HepG2 (cell line): ENCODE results near the gene ALK. TPM values are rescaled to one million over a fixed set of nuclear protein-coding genes. Genes with fewer than 3 reads are reported as not detected.

ENCODE experiments used
- ATAC-seq: fragments of 200-7000 bp; cut with Tn5 transposase; 3 replicates; pipeline ENCODE4 v1.9.1; 2020; ENCODE audit warnings: mild to moderate bottlenecking, moderate library complexity
- BruUV-seq: library from RNA; stranded (reverse); fragments of 400-500 nt; replicated peaks from 2 replicates; lab custom pipeline; 2021; lab: Mats Ljungman, UMichigan
- CTCF ChIA-PET: fragments of 300-600 bp; formaldehyde crosslinking; extraction: SDS; loops from one replicate; lab custom pipeline; 2021; ENCODE audit warnings: low total read pairs, inconsistent platforms, low intra/inter-chr PET ratio; lab: Yijun Ruan, JAX
- POLR2A ChIA-PET: fragments of 350-600 bp; sonication (Branson Sonifier 250); formaldehyde crosslinking; loops from one replicate; lab custom pipeline; 2020; ENCODE audit warnings: antibody characterized with exemption, inconsistent platforms; lab: Yijun Ruan, JAX
- DNase-seq: peaks from one replicate; pipeline ENCODE4 v3.0.0-alpha.2; 2015; ENCODE audit warnings: low spot score
- FAIRE-seq: peaks from 3 replicates; lab custom pipeline; 2011; peaks lifted over from hg19 to GRCh38; lab: Jason Lieb, UNC
- H2AFZ ChIP-seq: one replicate; pipeline ENCODE4 v1.6.1; 2011; ENCODE audit warnings: low read length, inconsistent platforms
- H3K27ac ChIP-seq: fragments of 300-600 bp; 3 replicates; pipeline ENCODE4 v1.8.0; 2011; ENCODE audit warnings: mixed run types, mild to moderate bottlenecking, mixed read lengths, low read length, inconsistent platforms; ENCODE audit not compliant: insufficient read depth; ENCODE audit errors: extremely low read length
- H3K27me3 ChIP-seq, 2 experiments: fragments of 200-600 bp in 1 of 2; 2 replicates in 1 of 2; 3 replicates in 1 of 2; pipeline versions ENCODE4 v1.6.0 to v1.8.0; 2011; ENCODE audit warnings: low read length in 2 of 2, mild to moderate bottlenecking in 2 of 2, moderate library complexity in 2 of 2, inconsistent platforms in 1 of 2; ENCODE audit not compliant: insufficient read depth in 2 of 2, control insufficient read depth in 1 of 2
- H3K36me3 ChIP-seq, 2 experiments: fragments of 200-600 bp in 1 of 2; replicated peaks in 1 of 2; 2 replicates in 1 of 2; 3 replicates in 1 of 2; pipeline versions ENCODE4 v1.5.1 to v1.8.0; 2011; ENCODE audit warnings: low read length in 2 of 2, inconsistent platforms in 1 of 2; ENCODE audit not compliant: insufficient read depth in 2 of 2, control insufficient read depth in 1 of 2
- H3K4me1 ChIP-seq: 2 replicates; pipeline ENCODE4 v1.5.1; 2012; ENCODE audit warnings: low read length, inconsistent platforms; ENCODE audit not compliant: insufficient read depth
- H3K4me2 ChIP-seq: 2 replicates; pipeline ENCODE4 v1.6.0; 2011; ENCODE audit warnings: low read depth, low read length, inconsistent platforms
- H3K4me3 ChIP-seq, 3 experiments: fragments of 200-600 bp in 1 of 3; sonication (generic), shearing (Covaris generic) in 1 of 3; replicated peaks in 1 of 3; 2 replicates each; pipeline ENCODE4 v1.5.1; 2011 to 2016; ENCODE audit warnings: low read length in 3 of 3, inconsistent platforms in 2 of 3, low read depth in 2 of 3, mild to moderate bottlenecking in 2 of 3, control low read depth in 1 of 3, mixed read lengths in 1 of 3; ENCODE audit not compliant: insufficient read depth in 1 of 3
- H3K79me2 ChIP-seq: one replicate; pipeline ENCODE4 v1.6.1; 2011; ENCODE audit warnings: low read length, inconsistent platforms; ENCODE audit not compliant: insufficient read depth
- H3K9ac ChIP-seq: 2 replicates; pipeline ENCODE4 v1.6.0; 2011; ENCODE audit warnings: mild to moderate bottlenecking, low read depth, low read length, inconsistent platforms; ENCODE audit not compliant: insufficient read depth
- H3K9me3 ChIP-seq: 2 replicates; pipeline ENCODE4 v1.5.1; 2012; ENCODE audit warnings: mild to moderate bottlenecking, low read length
- H4K20me1 ChIP-seq: 2 replicates; pipeline ENCODE4 v1.6.0; 2011; ENCODE audit warnings: inconsistent platforms, mild to moderate bottlenecking, low read length, moderate library complexity; ENCODE audit not compliant: insufficient read depth
- CC2D1A ChIP-seq: sonication (generic); formaldehyde crosslinking; IDR thresholded peaks from 2 replicates; pipeline ENCODE4 v1.8.1; 2023; ENCODE audit warnings: mild to moderate bottlenecking, missing genetic modification reagents
- MIER2 ChIP-seq: IDR thresholded peaks from 2 replicates; pipeline ENCODE4 v1.6.1; 2016; ENCODE audit warnings: missing biosample characterization, missing genetic modification reagents
- NR3C1 ChIP-seq: sonication (generic); formaldehyde crosslinking; IDR thresholded peaks from 2 replicates; pipeline ENCODE4 v1.4.0; 2020; ENCODE audit warnings: missing genetic modification reagents
- SMAD3 ChIP-seq: sonication (generic); formaldehyde crosslinking; IDR thresholded peaks from 2 replicates; pipeline ENCODE4 v1.4.0; 2020; ENCODE audit warnings: missing genetic modification reagents
- ZNF367 ChIP-seq: sonication (generic); formaldehyde crosslinking; IDR thresholded peaks from 2 replicates; pipeline ENCODE4 v1.4.0; 2020; ENCODE audit warnings: missing genetic modification reagents, borderline replicate concordance
- ZSCAN21 ChIP-seq: sonication (generic); formaldehyde crosslinking; IDR thresholded peaks from 2 replicates; pipeline ENCODE4 v1.8.0; 2022; ENCODE audit warnings: mild to moderate bottlenecking, missing genetic modification reagents, moderate library complexity, borderline replicate concordance
- WGBS: methylation state at CpG from one replicate; pipeline ENCODE4 v1.1.6; 2017; ENCODE audit warnings: low lambda C conversion rate; 5-methylcytosine and 5-hydroxymethylcytosine counted together
- in situ Hi-C: cut with HindIII; loops from 2 replicates; pipeline ENCODE4 v1.10.0; 2017; ENCODE audit warnings: low pct_unique_long_range_greater_than_20kb; ENCODE audit not compliant: extremely low pct_ligation_motif_present
- intact Hi-C: fragments of 100-400 bp; cut with micrococcal nuclease; formaldehyde crosslinking; loops from one replicate; pipeline ENCODE4 v1.10.0; 2022; ENCODE audit not compliant: unreplicated experiment
- polyA plus RNA-seq, 8 experiments: library from polyadenylated mRNA; depleted of rRNA in 3 of 8; stranded (reverse) in 7 of 8; unstranded in 1 of 8; fragments of >200 nt; fragmentation: Illumina TruSeq in 4 of 8; extraction: Trizol in 4 of 8; gene quantifications; 2 replicates each; pipeline versions ENCODE4 v1.2.1 to v1.2.3, GENCODE V29; 2011 to 2016; ENCODE audit warnings: low read depth in 4 of 8, missing spikeins in 1 of 8, mixed read lengths in 1 of 8; ENCODE audit not compliant: insufficient read depth in 1 of 8
- total RNA-seq, 5 experiments: library from RNA; depleted of rRNA; stranded (reverse); fragments of >200 nt; fragmentation: Illumina TruSeq; extraction: Trizol; gene quantifications; 2 replicates each; pipeline ENCODE4 v1.2.3, GENCODE V29; 2016; ENCODE audit warnings: low read depth in 1 of 5
- TF ChIP-seq, protein P1 (sequence below): sonication (generic); formaldehyde crosslinking; IDR thresholded peaks from 2 replicates; pipeline ENCODE4 v1.4.0; 2020; ENCODE audit warnings: mild to moderate bottlenecking, missing genetic modification reagents
- TF ChIP-seq, protein P2 (sequence below): sonication (generic); formaldehyde crosslinking; IDR thresholded peaks from 2 replicates; pipeline ENCODE4 v1.5.1; 2020; ENCODE audit warnings: mild to moderate bottlenecking, missing genetic modification reagents, moderate library complexity

The ALK gene
- total and polyA plus RNA-seq, 2 of the 13 experiments (the other 11 are each of a cell fraction or from before 2014, with no cell fraction given) = not detected

DNA sequence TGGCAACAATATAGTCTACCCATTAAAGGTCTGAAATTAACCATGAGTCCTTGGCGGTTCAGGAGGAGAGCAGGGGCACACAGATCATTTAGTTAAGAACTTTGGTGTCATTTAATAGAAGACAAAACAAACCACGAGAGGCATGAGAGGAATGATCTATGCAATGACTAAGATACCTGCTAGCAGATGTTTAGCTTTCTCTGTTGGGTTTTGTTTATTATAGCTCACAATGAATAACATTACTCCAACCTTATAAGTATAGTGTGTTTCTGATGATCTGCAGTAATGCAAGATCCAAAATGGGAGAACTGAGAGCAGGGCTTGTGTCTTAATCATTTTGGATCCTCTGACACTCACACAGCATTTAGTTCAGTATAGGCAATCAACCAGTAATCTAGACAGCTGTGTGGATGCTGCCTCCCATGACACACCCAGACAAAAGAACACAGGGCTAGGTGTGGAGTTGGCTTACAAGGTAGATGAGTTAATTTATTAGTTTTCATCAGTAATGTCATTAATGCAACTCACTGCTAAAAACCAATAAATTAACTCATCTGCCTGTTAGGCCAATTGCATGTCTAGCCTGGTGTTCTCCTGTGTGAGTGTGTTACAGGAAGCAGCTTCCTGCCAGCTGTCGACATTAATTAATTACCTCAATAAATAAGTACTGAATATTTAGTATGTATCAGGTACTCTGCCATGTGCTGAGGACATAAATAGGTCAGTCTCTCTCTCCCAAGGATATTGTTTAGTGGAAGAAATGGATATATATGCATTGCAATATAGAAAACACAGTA is 713.8 kb downstream of the ALK start:
- in situ Hi-C loops = loop anchor here (10.0 kb wide), 1 partner anchor 383 kb away; no protein-coding TSS in a partner anchor
- Histone ChIP-seq H3K27ac (no peak overlapping the region), H3K4me2 (no peak overlapping the region), H3K9me3 (no peaks in the 10 kb centered on the region), H4K20me1 (no peaks in the 10 kb centered on the region), H3K4me3 (no peak overlapping the region), H3K27me3 (peaks cover 0 to 34% of the 10 kb centered on the region in 2 experiments; a peak in 2 of 5 replicates), H3K9ac (no peak overlapping the region), H3K79me2 (no peaks in the 10 kb centered on the region), H3K4me1 (no peaks in the 10 kb centered on the region), H2AFZ (no peak overlapping the region), H3K36me3 (no peaks in the 10 kb centered on the region)
- BruUV-seq = no TSS peak
- TF ChIP-seq ZNF367 (CRISPR knock-in tag) = no peak
- no peak for TF ChIP-seq MIER2 (CRISPR knock-in tag)
- TF ChIP-seq, protein P1, sequence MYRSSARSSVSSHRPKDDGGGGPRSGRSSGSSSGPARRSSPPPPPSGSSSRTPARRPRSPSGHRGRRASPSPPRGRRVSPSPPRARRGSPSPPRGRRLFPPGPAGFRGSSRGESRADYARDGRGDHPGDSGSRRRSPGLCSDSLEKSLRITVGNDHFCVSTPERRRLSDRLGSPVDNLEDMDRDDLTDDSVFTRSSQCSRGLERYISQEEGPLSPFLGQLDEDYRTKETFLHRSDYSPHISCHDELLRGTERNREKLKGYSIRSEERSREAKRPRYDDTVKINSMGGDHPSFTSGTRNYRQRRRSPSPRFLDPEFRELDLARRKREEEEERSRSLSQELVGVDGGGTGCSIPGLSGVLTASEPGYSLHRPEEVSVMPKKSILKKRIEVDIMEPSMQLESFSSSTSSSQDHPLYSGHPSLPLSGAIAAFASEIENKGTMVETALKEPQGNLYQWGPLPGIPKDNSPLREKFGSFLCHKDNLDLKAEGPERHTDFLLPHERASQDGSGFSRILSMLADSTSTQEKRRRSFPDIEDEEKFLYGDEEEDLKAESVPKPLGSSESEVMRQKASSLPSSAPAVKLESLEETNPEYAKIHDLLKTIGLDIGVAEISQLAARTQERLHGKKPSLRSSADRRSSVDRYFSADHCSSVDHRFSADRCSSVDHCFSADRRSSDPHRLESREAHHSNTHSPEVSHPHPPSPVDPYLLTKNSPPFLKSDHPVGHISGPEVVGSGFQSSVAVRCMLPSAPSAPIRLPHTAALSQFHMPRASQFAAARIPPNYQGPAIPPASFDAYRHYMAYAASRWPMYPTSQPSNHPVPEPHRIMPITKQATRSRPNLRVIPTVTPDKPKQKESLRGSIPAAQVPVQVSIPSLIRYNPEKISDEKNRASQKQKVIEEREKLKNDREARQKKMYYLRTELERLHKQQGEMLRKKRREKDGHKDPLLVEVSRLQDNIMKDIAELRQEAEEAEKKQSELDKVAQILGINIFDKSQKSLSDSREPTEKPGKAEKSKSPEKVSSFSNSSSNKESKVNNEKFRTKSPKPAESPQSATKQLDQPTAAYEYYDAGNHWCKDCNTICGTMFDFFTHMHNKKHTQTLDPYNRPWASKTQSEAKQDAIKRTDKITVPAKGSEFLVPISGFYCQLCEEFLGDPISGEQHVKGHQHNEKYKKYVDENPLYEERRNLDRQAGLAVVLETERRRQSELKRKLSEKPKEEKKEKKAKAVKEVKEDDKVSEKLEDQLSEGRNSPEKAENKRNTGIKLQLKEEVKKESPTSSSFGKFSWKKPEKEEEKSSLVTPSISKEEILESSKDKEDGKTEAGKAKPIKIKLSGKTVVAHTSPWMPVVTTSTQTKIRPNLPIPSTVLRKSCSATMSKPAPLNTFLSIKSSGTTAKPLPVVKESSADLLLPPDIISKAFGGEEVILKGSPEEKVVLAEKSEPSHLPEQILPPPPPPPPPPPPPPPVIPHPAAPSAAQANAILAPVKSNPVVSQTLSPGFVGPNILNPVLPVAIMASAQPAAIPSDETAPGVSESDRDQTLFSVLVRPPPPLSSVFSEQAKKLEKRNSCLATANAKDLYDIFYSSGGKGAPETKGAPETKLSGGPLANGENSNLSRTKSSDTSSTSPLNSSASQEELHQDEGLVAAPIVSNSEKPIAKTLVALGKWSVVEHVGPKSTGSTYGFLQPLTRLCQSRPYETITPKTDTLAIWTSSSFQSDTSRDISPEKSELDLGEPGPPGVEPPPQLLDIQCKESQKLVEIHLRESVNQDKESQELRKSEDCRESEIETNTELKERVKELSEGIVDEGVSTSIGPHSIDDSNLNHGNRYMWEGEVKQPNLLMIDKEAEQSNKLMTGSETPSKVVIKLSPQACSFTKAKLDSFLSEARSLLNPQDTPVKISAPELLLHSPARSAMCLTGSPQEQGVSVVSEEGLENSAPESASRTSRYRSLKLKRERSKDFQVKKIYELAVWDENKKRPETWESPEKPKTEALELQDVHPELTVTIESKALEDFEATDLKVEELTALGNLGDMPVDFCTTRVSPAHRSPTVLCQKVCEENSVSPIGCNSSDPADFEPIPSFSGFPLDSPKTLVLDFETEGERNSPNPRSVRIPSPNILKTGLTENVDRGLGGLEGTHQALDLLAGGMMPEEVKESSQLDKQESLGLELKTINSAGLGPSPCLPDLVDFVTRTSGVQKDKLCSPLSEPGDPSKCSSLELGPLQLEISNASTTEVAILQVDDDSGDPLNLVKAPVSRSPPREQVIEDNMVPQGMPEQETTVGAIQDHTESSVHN = no peak
- TF ChIP-seq, protein P2, sequence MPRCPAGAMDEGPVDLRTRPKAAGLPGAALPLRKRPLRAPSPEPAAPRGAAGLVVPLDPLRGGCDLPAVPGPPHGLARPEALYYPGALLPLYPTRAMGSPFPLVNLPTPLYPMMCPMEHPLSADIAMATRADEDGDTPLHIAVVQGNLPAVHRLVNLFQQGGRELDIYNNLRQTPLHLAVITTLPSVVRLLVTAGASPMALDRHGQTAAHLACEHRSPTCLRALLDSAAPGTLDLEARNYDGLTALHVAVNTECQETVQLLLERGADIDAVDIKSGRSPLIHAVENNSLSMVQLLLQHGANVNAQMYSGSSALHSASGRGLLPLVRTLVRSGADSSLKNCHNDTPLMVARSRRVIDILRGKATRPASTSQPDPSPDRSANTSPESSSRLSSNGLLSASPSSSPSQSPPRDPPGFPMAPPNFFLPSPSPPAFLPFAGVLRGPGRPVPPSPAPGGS (CRISPR knock-in tag) = no peak
- no peak for TF ChIP-seq CC2D1A (CRISPR knock-in tag)
- TF ChIP-seq SMAD3 (CRISPR knock-in tag) = no peak
- no peak for TF ChIP-seq NR3C1 (CRISPR knock-in tag)
- no peak for TF ChIP-seq ZSCAN21 (CRISPR knock-in tag)
- no peak for FAIRE-seq
- ChIA-PET CTCF (no interaction called here), POLR2A (no interaction called here)
- intact Hi-C loops = no loop called here
- no peak for DNase-seq
- ATAC-seq = no peak
- WGBS = 0% methylated on average over 3 of the region's 3 CpGs
